Measurements from ENCODE around the gene CALML5.

GRCh38 chr10:5532618-5533097 is 33.3 kb upstream of the CALML5 start:
- no peak for TF ChIP-seq POLR2AphosphoS5 (IDR thresholded peaks at IDR 0.05)
- no peak for TF ChIP-seq POLR2A (IDR thresholded peaks at IDR 0.05)

Measured in breast epithelium (tissue), 3 donors.